Stimulated activated CD4-positive, alpha-beta T cell treated with anti-CD3 and anti-CD28 coated beads, TNF-alpha, amount 100 ng/mL, for 4 hours (primary cell): Measurements from ENCODE around the gene ACVR1.
"Not testable (repeated sequence)": the region's sequence is repeated elsewhere in the genome, so short reads cannot be mapped to it uniquely, and the experiment has no call there.

ENCODE experiments used
- DNase-seq, 3 experiments: peaks; one replicate each; pipeline ENCODE4 v3.0.0-alpha.2; 2020; ENCODE audit warnings: low read depth in 3 of 3

ACVR1 gene

DNA sequence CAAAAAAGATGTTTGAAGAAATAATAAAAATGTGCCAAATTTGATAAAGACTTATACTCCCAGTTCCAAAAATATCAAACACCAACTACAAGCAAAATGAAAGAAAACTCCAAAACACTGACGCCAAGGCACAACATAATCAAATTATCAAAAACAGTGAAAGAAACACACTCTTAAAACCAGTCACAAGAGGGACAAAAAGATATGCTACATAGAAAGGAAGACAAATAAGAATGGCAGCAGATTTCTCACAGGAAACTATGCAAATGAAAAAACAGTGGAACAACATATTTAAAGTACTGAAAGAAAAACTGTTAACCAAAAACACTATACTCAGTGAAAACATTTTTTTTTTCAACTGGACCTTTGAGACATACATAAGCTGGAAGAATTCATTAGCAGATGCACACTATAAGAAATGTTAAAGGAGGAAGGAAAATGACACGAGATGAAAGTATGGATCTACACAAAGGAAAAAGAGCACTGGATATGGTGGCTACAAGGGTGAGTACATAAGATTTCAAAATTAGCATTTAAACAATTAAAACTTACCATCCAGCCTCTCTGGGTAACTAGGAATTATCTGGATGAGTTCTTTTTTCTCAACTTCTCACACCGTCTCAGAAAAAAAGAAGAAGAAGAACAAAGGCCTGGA is 153.4 kb downstream of the ACVR1 start:
- no peak for DNase-seq

DNA sequence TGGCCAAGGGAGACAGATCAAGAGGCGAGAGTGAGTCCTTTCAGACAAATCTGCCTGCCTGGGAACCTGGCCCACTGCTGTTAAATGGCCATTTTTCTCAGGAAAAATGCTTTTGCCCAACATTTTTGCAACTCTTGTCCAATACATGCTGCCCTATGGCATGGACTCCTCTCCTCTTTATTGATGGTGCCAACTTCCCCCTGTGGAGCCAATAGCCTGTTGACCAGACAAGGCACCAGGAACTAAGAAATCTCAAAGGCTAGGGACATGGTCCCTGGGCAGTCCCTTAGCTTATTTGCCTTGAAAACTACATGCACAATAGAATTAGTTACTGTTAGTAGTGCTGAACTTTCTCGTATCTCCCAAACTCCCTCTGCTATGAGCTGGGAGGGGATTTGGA is 155.6 kb downstream of the ACVR1 start:
- DNase-seq, result no peak

DNA sequence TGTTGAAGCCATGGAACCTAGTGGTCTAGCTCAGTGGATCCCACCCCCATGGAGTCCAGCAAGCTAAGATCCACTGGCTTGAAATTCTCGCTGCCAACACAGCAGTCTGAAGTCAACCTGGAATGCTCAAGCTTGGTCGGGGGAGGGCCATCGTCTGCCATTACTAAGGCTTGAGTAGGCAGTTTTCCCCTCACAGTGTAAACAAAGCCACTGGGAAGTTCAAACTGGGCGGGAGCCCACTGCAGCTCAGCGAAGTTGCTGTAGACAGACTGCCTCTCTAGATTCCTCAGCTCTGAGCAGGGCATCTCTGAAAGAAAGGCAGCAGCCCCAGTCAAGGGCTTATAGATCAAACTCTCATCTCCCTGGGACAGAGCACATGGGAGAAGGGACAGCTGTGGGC is 171.5 kb downstream of the ACVR1 start:
- DNase-seq, result not testable (repeated sequence)

DNA sequence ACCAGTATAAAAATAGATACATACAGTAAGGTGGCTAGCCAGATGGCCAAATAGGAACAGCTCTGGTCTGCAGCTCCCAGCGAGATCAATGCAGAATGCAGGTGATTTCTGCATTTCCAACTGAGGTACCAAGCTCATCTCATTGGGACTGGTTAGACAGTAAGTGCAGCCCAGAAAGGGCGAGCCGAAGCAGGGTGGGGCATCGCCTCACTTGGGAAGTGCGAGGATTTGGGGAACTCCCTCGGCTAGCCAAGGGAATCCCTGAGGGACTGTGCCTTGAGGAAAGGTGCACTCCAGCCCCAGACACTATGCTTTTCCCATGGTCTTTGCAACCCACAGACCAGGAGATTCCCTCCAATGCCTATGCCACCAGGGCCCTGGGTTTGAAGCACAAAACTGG is 172.0 kb downstream of the ACVR1 start:
- DNase-seq, result not testable (repeated sequence)

DNA sequence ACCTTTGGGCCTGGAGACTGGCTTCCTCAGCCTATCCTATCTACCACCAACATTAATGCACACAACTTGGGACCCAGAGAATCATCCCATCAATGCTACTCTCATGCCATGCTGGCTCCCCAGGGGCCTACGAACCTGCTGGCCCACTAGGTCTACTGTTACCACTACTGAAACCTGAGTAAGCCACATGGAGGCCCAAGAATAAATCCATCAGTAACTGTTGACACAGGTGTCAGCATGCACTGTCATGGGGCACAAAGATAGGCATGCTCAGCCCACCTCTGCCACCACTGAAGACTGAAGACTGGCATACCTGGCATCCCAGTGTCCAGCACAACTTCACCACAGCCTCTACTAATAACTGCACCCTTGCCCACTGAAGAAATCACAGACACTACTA is 176.3 kb downstream of the ACVR1 start:
- no peak for DNase-seq

DNA sequence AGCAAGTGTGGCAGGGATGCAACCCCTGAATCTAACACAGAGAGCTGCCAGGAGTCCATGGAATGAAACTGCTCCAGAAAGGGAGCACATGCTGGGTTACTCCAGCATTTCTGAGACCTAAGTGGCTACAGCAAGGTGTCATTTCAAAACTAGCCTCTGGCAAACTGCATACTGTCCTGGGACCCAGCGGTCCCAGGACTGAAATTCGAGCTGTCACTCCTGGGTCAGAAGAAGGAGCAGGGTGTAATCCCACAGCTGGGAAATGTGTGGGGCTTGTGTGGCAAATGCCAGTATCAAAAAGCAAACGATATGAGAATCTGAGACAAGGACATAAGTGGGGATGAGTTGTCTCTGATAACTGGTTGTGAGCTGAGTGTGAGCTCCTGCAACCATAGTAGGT is 177.1 kb downstream of the ACVR1 start:
- no peak for DNase-seq

DNA sequence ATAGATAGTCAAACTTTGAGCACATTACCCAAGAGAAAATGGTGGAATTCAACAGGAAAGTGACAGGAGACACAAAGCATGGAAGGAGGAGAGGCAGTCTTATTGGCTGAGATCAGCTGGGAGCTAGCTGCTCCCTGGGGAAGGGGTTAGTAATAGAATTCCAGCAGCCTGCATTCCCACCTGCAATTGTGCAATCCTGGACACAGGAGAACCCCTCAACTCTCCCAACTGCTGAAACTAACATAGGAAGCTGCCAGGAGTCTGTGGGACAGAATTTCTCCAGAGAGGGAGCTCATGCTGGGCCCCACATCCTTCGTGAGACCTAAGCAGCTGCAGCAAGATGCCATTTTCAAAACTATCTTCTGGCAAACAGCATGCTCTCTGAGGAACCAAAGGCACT is 177.7 kb downstream of the ACVR1 start:
- no peak for DNase-seq

DNA sequence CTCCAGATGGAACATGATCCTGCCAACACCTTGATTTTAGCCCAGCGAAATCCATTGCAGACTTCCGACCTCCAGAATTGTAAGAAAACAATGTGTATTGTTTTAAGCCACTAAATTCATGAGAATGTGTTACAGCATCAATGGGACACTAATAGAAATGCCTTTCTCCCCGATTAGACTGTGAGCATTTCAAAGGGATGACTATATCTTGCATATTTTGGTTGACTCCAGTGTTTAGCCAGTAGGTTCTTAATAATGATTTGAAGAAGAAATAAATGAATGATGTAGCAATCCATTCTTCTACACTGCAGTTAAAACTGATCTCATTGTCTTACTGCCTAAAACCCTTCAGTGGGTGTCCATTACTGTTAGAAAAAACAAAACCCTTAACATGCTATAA is 180.1 kb downstream of the ACVR1 start:
- no peak for DNase-seq

DNA sequence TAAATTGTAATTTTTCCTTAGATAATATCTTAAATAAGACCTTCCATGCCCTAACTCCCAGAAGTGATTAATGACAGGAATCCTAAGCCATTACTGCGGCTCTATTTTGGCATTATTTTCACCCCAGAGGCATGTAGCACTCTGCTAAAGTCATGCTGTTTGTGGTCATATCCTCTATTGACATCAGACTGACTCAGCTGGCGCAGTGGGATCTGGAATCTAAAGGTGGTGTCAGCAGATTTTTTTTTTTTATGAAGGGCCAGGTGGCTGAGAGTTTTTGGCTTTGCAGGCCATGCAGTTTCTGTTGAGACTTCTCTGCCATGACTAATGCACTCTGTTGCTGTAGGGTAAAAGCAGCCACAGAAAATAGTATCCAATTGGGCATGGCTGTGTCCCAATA is 183.4 kb downstream of the ACVR1 start:
- no peak for DNase-seq

DNA sequence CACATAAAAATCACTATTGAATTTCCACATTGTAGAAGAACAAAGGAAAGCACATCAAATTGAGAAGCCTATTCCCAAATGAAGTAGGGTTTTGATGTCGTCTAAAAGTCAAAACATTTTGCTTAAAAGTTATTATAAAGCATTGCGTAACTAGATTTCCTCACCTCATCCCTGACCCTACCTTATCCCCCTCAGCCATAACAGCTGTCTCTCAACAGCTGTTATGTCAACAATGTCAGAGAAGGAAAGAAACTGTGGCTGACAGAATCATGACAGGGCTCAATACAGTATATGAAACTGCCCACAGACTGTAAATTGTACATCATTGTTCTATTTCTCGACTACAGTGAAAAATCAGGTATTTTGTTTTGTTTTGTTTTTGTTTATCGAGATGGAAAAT is 184.4 kb downstream of the ACVR1 start:
- DNase-seq, result no peak

DNA sequence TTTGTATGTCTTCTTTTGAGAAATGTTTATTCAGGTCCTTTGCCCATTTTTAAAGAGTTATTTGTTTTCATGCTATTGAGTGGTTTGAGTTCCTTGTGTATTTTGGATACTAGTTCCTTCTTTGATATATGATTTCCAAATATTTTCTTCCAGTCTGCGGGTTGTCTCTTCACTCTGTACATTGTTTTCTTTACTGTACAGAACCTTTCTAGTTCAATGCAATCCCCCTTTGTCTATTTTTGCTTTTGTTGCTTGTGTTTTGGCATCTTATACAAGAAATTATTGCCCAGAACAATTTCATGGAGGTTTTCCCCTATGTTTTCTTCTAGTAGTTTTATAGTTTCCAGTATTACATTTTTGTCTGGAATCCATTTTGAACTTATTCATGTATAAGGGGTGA is 185.0 kb downstream of the ACVR1 start:
- no peak for DNase-seq
